H9 (cell line): ENCODE results near the gene DNAJC18. TPM values are rescaled to one million over a fixed set of nuclear protein-coding genes. Genes with fewer than 3 reads are reported as not detected.

Experiments
- DNase-seq: peaks from one replicate; pipeline ENCODE4 v3.0.0-alpha.2; 2017
- H2AFZ ChIP-seq: one replicate; pipeline ENCODE4 v1.6.1; 2013; ENCODE audit warnings: mild to moderate bottlenecking, low read length, control low read depth, moderate library complexity
- H2AK5ac ChIP-seq: 2 replicates; pipeline ENCODE4 v1.6.1; 2013; ENCODE audit warnings: low read length, control low read depth, mixed read lengths; ENCODE audit not compliant: insufficient read length
- H2BK120ac ChIP-seq: one replicate; pipeline ENCODE4 v1.6.1; 2013; ENCODE audit warnings: low read depth, mild to moderate bottlenecking, low read length, control low read depth, inconsistent platforms; ENCODE audit not compliant: poor library complexity, severe bottlenecking
- H2BK12ac ChIP-seq: 2 replicates; pipeline ENCODE4 v1.6.1; 2013; ENCODE audit warnings: low read length, control low read depth, mixed read lengths, low read depth; ENCODE audit not compliant: insufficient read length
- H2BK15ac ChIP-seq: 2 replicates; pipeline ENCODE4 v1.6.1; 2013; ENCODE audit warnings: low read depth, low read length, control low read depth
- H2BK20ac ChIP-seq: one replicate; pipeline ENCODE4 v1.6.1; 2013; ENCODE audit warnings: low read depth, mild to moderate bottlenecking, low read length, control low read depth, inconsistent platforms; ENCODE audit not compliant: poor library complexity, severe bottlenecking
- H2BK5ac ChIP-seq: 2 replicates; pipeline ENCODE4 v1.6.1; 2013; ENCODE audit warnings: low read length, control low read depth, mixed read lengths; ENCODE audit not compliant: insufficient read length
- H3K14ac ChIP-seq: 2 replicates; pipeline ENCODE4 v1.6.1; 2013; ENCODE audit warnings: low read length, control low read depth; ENCODE audit not compliant: insufficient read depth
- H3K18ac ChIP-seq: 2 replicates; pipeline ENCODE4 v1.6.1; 2013; ENCODE audit warnings: low read depth, mild to moderate bottlenecking, mixed read lengths, low read length, control low read depth; ENCODE audit not compliant: insufficient read length
- H3K23ac ChIP-seq: 2 replicates; pipeline ENCODE4 v1.6.1; 2013; ENCODE audit warnings: low read length, control low read depth, mixed read lengths, low read depth; ENCODE audit not compliant: insufficient read length
- H3K23me2 ChIP-seq: 2 replicates; pipeline ENCODE4 v1.6.1; 2013; ENCODE audit warnings: low read depth, mild to moderate bottlenecking, mixed read lengths, low read length, control low read depth; ENCODE audit not compliant: insufficient read length, poor library complexity, severe bottlenecking
- H3K27ac ChIP-seq: 2 replicates; pipeline ENCODE4 v1.5.1; 2013; ENCODE audit warnings: low read length, control low read depth, mixed read lengths, low read depth; ENCODE audit not compliant: insufficient read length
- H3K27me3 ChIP-seq: 2 replicates; pipeline ENCODE4 v1.6.1; 2013; ENCODE audit warnings: low read length, control low read depth, inconsistent platforms; ENCODE audit not compliant: insufficient read depth
- H3K4ac ChIP-seq: 2 replicates; pipeline ENCODE4 v1.6.1; 2013; ENCODE audit warnings: low read depth, mild to moderate bottlenecking, control low read depth, inconsistent platforms, low read length, moderate library complexity
- H3K4me1 ChIP-seq: 2 replicates; pipeline ENCODE4 v1.6.1; 2013; ENCODE audit warnings: low read length, control low read depth, inconsistent platforms; ENCODE audit not compliant: insufficient read depth
- H3K4me2 ChIP-seq: 2 replicates; pipeline ENCODE4 v1.6.1; 2013; ENCODE audit warnings: low read length, control low read depth, mixed read lengths; ENCODE audit not compliant: insufficient read length, insufficient read depth
- H3K56ac ChIP-seq: 2 replicates; pipeline ENCODE4 v1.6.1; 2013; ENCODE audit warnings: low read depth, mild to moderate bottlenecking, mixed read lengths, low read length, control low read depth; ENCODE audit not compliant: insufficient read length
- H3K79me1 ChIP-seq: 2 replicates; pipeline ENCODE4 v1.6.1; 2013; ENCODE audit warnings: low read depth, mild to moderate bottlenecking, moderate library complexity, low read length, control low read depth, inconsistent platforms; ENCODE audit not compliant: insufficient read depth, poor library complexity, severe bottlenecking
- H3K79me2 ChIP-seq: 2 replicates; pipeline ENCODE4 v1.6.1; 2013; ENCODE audit warnings: low read length, control low read depth, inconsistent platforms; ENCODE audit not compliant: insufficient read depth
- H3K9ac ChIP-seq: 2 replicates; pipeline ENCODE4 v1.6.1; 2013; ENCODE audit warnings: low read length, control low read depth, mixed read lengths; ENCODE audit not compliant: insufficient read length; ENCODE audit errors: extremely low read depth
- H3K9me3 ChIP-seq: one replicate; pipeline ENCODE4 v1.6.1; 2013; ENCODE audit warnings: low read depth, low read length, inconsistent platforms; ENCODE audit not compliant: control insufficient read depth
- H3T11ph ChIP-seq: one replicate; pipeline ENCODE4 v1.6.1; 2013; ENCODE audit warnings: mild to moderate bottlenecking, low read length, control low read depth, inconsistent platforms
- H4K20me1 ChIP-seq: one replicate; pipeline ENCODE4 v1.6.1; 2013; ENCODE audit not compliant: control insufficient read depth, insufficient read length, insufficient read depth
- H4K5ac ChIP-seq: 2 replicates; pipeline ENCODE4 v1.6.1; 2013; ENCODE audit warnings: low read depth, mild to moderate bottlenecking, mixed read lengths, low read length, control low read depth; ENCODE audit not compliant: insufficient read length
- H4K8ac ChIP-seq: replicated peaks from 2 replicates; pipeline ENCODE4 v1.6.1; 2013; ENCODE audit warnings: low read length, control low read depth, mixed read lengths, low read depth; ENCODE audit not compliant: insufficient read length
- H4K91ac ChIP-seq: 2 replicates; pipeline ENCODE4 v1.6.1; 2013; ENCODE audit warnings: low read depth, mild to moderate bottlenecking, moderate library complexity, mixed read lengths, low read length, control low read depth; ENCODE audit not compliant: insufficient read length
- H3K27ac Mint-ChIP-seq, 3 experiments: 2 replicates in 2 of 3; 3 replicates in 1 of 3; pipeline ENCODE4 v1.8.0; 2020 to 2021; ENCODE audit warnings: mixed read lengths in 3 of 3, mild to moderate bottlenecking in 1 of 3, moderate library complexity in 1 of 3
- H3K27me3 Mint-ChIP-seq: 2 replicates; pipeline ENCODE4 v1.8.0; 2021; ENCODE audit warnings: low read depth, mild to moderate bottlenecking, moderate library complexity, mixed read lengths
- H3K36me3 Mint-ChIP-seq, 3 experiments: 2 replicates in 2 of 3; 3 replicates in 1 of 3; pipeline ENCODE4 v1.8.0; 2020 to 2021; ENCODE audit warnings: low read depth in 3 of 3, mixed read lengths in 3 of 3; ENCODE audit not compliant: insufficient read depth in 1 of 3
- H3K4me1 Mint-ChIP-seq, 2 experiments: 2 replicates each; pipeline ENCODE4 v1.8.0; 2020; ENCODE audit warnings: mixed read lengths in 2 of 2
- H3K4me3 Mint-ChIP-seq, 2 experiments: 2 replicates in 1 of 2; 3 replicates in 1 of 2; pipeline ENCODE4 v1.8.0; 2020 to 2021; ENCODE audit warnings: mild to moderate bottlenecking in 2 of 2, mixed read lengths in 2 of 2, moderate library complexity in 1 of 2
- H3K9me3 Mint-ChIP-seq, 2 experiments: 2 replicates in 1 of 2; 3 replicates in 1 of 2; pipeline ENCODE4 v1.8.0; 2020; ENCODE audit warnings: mild to moderate bottlenecking in 2 of 2, mixed read lengths in 2 of 2, moderate library complexity in 1 of 2
- CTCF ChIP-seq: fragments of 200-600 bp; sonication (generic); conservative IDR thresholded peaks from 3 replicates; pipeline ENCODE4 v1.8.0; 2021; ENCODE audit warnings: antibody characterized with exemption, mild to moderate bottlenecking
- WGBS: extraction: QIAGEN DNeasy Blood & Tissue Kit; methylation state at CpG from one replicate; pipeline ENCODE4 v1.1.7; 2013; ENCODE audit warnings: missing lambda C conversion rate, low lambda C conversion rate, mixed read lengths; ENCODE audit not compliant: insufficient read length; ENCODE audit errors: extremely low coverage; 5-methylcytosine and 5-hydroxymethylcytosine counted together
- total RNA-seq: library from RNA; stranded (reverse); gene quantifications from 2 replicates; pipeline ENCODE4 v1.2.1, GENCODE V29; 2021

DNAJC18 gene
- total RNA-seq, 1 experiment from 2014 or later = 26.5 TPM

- no CpG with 5 or more reads among the region's 3 CpGs for WGBS
- H2AK5ac ChIP-seq = no peak overlapping the region
- no peak overlapping the region for H2BK15ac ChIP-seq
- Mint-ChIP-seq H3K9me3 (no peaks in the 10 kb centered on the region), H3K4me1 (peaks cover 19 to 32% of the 10 kb centered on the region in 2 experiments; a peak in 3 of 4 replicates), H3K27ac (no peak overlapping the region; a peak in 1 of 7 replicates), H3K4me3 (no peak overlapping the region), H3K27me3 (no peaks in the 10 kb centered on the region; the same call in 1 of the 2 replicates), H3K36me3 (no peaks in the 10 kb centered on the region; a peak in 1 of 7 replicates)
- H3K23ac ChIP-seq = no peak overlapping the region
- no peak overlapping the region for H3T11ph ChIP-seq
- H3K23me2 ChIP-seq = no peaks in the 10 kb centered on the region
- no peak overlapping the region for H3K9ac ChIP-seq
- H2BK120ac ChIP-seq = no peak overlapping the region
- no peak overlapping the region for H3K4me2 ChIP-seq
- no peak overlapping the region for H3K56ac ChIP-seq
- no peak overlapping the region for H3K4ac ChIP-seq
- no peak overlapping the region for H4K8ac ChIP-seq
- H3K27me3 ChIP-seq = no peaks in the 10 kb centered on the region
- H2AFZ ChIP-seq = no peak overlapping the region
- H2BK20ac ChIP-seq = no peak overlapping the region
- no peak for DNase-seq
- H3K27ac ChIP-seq = no peak overlapping the region
- no peaks in the 10 kb centered on the region for H3K4me1 ChIP-seq
- TF ChIP-seq CTCF = no peak
- no peak overlapping the region for H3K14ac ChIP-seq
- H3K79me1 ChIP-seq = no peaks in the 10 kb centered on the region
- no peak overlapping the region for H4K91ac ChIP-seq
- no peaks in the 10 kb centered on the region for H3K9me3 ChIP-seq
- H2BK5ac ChIP-seq = no peak overlapping the region
- H3K79me2 ChIP-seq = no peaks in the 10 kb centered on the region
- H3K18ac ChIP-seq = no peak overlapping the region
- H4K5ac ChIP-seq = no peak overlapping the region
- no peaks in the 10 kb centered on the region for H4K20me1 ChIP-seq
- no peak overlapping the region for H2BK12ac ChIP-seq
These were observed 56.5 kb downstream of the DNAJC18 start for GRCh38 chr5:139382807-139383206.
